IMR-90 (cell line): ENCODE results near the gene TBC1D16. TPM values are rescaled to one million over a fixed set of nuclear protein-coding genes. Genes with fewer than 3 reads are reported as not detected.

ENCODE experiments used
- ATAC-seq: fragments of 200-7000 bp; cut with Tn5 transposase; 2 replicates; pipeline ENCODE4 v1.9.1; 2020; ENCODE audit warnings: low read depth, mild to moderate bottlenecking, moderate library complexity
- BruUV-seq: library from RNA; stranded (reverse); fragments of 400-500 nt; replicated peaks from 2 replicates; lab custom pipeline; 2021; lab: Mats Ljungman, UMichigan
- CTCF ChIA-PET: fragments of 300-600 bp; formaldehyde crosslinking; extraction: SDS; loops from one replicate; lab custom pipeline; 2021; ENCODE audit warnings: antibody characterized with exemption; lab: Yijun Ruan, JAX
- POLR2A ChIA-PET: fragments of 300-600 bp; sonication (Branson Sonifier 250); formaldehyde crosslinking; loops from one replicate; lab custom pipeline; 2022; ENCODE audit warnings: antibody characterized with exemption; ENCODE audit not compliant: unreplicated experiment; lab: Charles Lee
- DNase-seq: peaks from one replicate; pipeline ENCODE4 v3.0.0; 2013
- H2AFZ ChIP-seq: replicated peaks from 2 replicates; pipeline ENCODE3; 2013; ENCODE audit warnings: low read length, mild to moderate bottlenecking; ENCODE audit not compliant: poor library complexity
- H2AK5ac ChIP-seq: 2 replicates; pipeline ENCODE4 v1.6.1; 2013; ENCODE audit warnings: low read depth, low read length, inconsistent platforms
- H2AK9ac ChIP-seq: replicated peaks from 2 replicates; pipeline ENCODE3; 2013; ENCODE audit warnings: mild to moderate bottlenecking, low read depth, low read length, moderate library complexity; ENCODE audit not compliant: poor library complexity
- H2BK120ac ChIP-seq: 2 replicates; pipeline ENCODE4 v1.6.1; 2013; ENCODE audit warnings: low read depth, low read length, inconsistent platforms
- H2BK15ac ChIP-seq: 3 replicates; pipeline ENCODE4 v1.6.1; 2013; ENCODE audit warnings: low read depth, low read length, inconsistent platforms
- H2BK20ac ChIP-seq: 2 replicates; pipeline ENCODE4 v1.6.1; 2013; ENCODE audit warnings: low read depth, mild to moderate bottlenecking, inconsistent platforms, low read length, moderate library complexity
- H2BK5ac ChIP-seq: 2 replicates; pipeline ENCODE4 v1.6.1; 2013; ENCODE audit warnings: mild to moderate bottlenecking, low read depth, low read length, inconsistent platforms; ENCODE audit not compliant: poor library complexity, severe bottlenecking
- H3K14ac ChIP-seq: replicated peaks from 2 replicates; pipeline ENCODE4 v1.6.1; 2013; ENCODE audit warnings: low read depth, low read length, inconsistent platforms
- H3K18ac ChIP-seq: 2 replicates; pipeline ENCODE4 v1.6.1; 2013; ENCODE audit warnings: low read depth, low read length, control low read depth
- H3K23ac ChIP-seq: 2 replicates; pipeline ENCODE4 v1.6.1; 2013; ENCODE audit warnings: low read depth, low read length, inconsistent platforms
- H3K27ac ChIP-seq: 2 replicates; pipeline ENCODE4 v1.5.1; 2013; ENCODE audit warnings: mild to moderate bottlenecking, control low read depth, low read length; ENCODE audit not compliant: insufficient read depth
- H3K27me3 ChIP-seq: 2 replicates; pipeline ENCODE4 v1.6.1; 2013; ENCODE audit warnings: low read length; ENCODE audit not compliant: control insufficient read depth, insufficient read depth
- H3K36me3 ChIP-seq: 2 replicates; pipeline ENCODE4 v1.6.1; 2013; ENCODE audit warnings: low read length, mixed read lengths; ENCODE audit not compliant: control insufficient read depth, insufficient read depth
- H3K4ac ChIP-seq: 2 replicates; pipeline ENCODE4 v1.6.1; 2013; ENCODE audit warnings: low read depth, low read length, inconsistent platforms
- H3K4me1 ChIP-seq: 2 replicates; pipeline ENCODE4 v1.6.1; 2013; ENCODE audit warnings: low read length, mixed read lengths; ENCODE audit not compliant: control insufficient read depth, insufficient read depth
- H3K4me2 ChIP-seq: 2 replicates; pipeline ENCODE4 v1.6.1; 2013; ENCODE audit warnings: low read depth, mild to moderate bottlenecking, control low read depth, low read length, moderate library complexity
- H3K4me3 ChIP-seq: 2 replicates; pipeline ENCODE4 v1.5.1; 2013; ENCODE audit warnings: low read depth, mild to moderate bottlenecking, control low read depth, low read length, moderate library complexity; ENCODE audit not compliant: insufficient read depth
- H3K56ac ChIP-seq: 2 replicates; pipeline ENCODE4 v1.6.1; 2013; ENCODE audit warnings: low read length, inconsistent platforms; ENCODE audit not compliant: insufficient read depth; ENCODE audit errors: extremely low read depth
- H3K79me1 ChIP-seq, 2 experiments: 2 replicates each; pipeline ENCODE4 v1.6.1; 2013; ENCODE audit warnings: low read length in 2 of 2, inconsistent platforms in 1 of 2, low read depth in 1 of 2
- H3K9ac ChIP-seq: 2 replicates; pipeline ENCODE4 v1.6.1; 2013; ENCODE audit warnings: low read depth, low read length, control low read depth
- H3K9me1 ChIP-seq: 2 replicates; pipeline ENCODE4 v1.6.1; 2013; ENCODE audit warnings: low read length, inconsistent platforms; ENCODE audit not compliant: insufficient read depth
- H3K9me3 ChIP-seq: 2 replicates; pipeline ENCODE4 v1.6.1; 2013; ENCODE audit warnings: low read length; ENCODE audit not compliant: control insufficient read depth, insufficient read depth
- H4K20me1 ChIP-seq: 2 replicates; pipeline ENCODE4 v1.6.1; 2013; ENCODE audit warnings: low read length, inconsistent platforms; ENCODE audit not compliant: insufficient read depth
- H4K5ac ChIP-seq: 2 replicates; pipeline ENCODE4 v1.6.1; 2013; ENCODE audit warnings: mild to moderate bottlenecking, low read depth, low read length, control low read depth
- H4K8ac ChIP-seq, 2 experiments: 2 replicates each; pipeline ENCODE4 v1.6.1; 2013; ENCODE audit warnings: low read depth in 2 of 2, low read length in 2 of 2, control low read depth in 1 of 2, inconsistent platforms in 1 of 2
- H4K91ac ChIP-seq: 2 replicates; pipeline ENCODE4 v1.6.1; 2013; ENCODE audit warnings: low read depth, low read length, inconsistent platforms; ENCODE audit not compliant: insufficient read depth
- CHD1 ChIP-seq: IDR thresholded peaks from 2 replicates; pipeline ENCODE4 v1.6.1; 2012; ENCODE audit warnings: low read depth, low read length, improper control_type of control experiment
- MAFK ChIP-seq: IDR thresholded peaks from 2 replicates; pipeline ENCODE4 v1.6.1; 2012; ENCODE audit warnings: low read depth, low read length, improper control_type of control experiment
- WGBS, 2 experiments: methylation state at CpG; one replicate each; pipeline versions ENCODE4 v1.1.5 to v1.1.7; 2013; ENCODE audit warnings: missing lambda C conversion rate in 2 of 2; ENCODE audit not compliant: insufficient read length in 1 of 2; ENCODE audit errors: extremely low coverage in 2 of 2; 5-methylcytosine and 5-hydroxymethylcytosine counted together
- dilution Hi-C: fragments of 300-500 bp; cut with HindIII; formaldehyde crosslinking; loops from one replicate; pipeline ENCODE4 v1.14.3; 2018; ENCODE audit warnings: low sequenced_read_pairs; ENCODE audit not compliant: unreplicated experiment
- in situ Hi-C: fragments of 300-500 bp; cut with MboI; formaldehyde crosslinking; loops from 3 replicates; pipeline ENCODE4 v1.14.3; 2019; ENCODE audit warnings: low sequenced_read_pairs, inconsistent platforms, mixed read lengths
- intact Hi-C: fragments of 100-400 bp; cut with micrococcal nuclease; formaldehyde crosslinking; loops from 2 replicates; pipeline ENCODE4 v1.10.0; 2022
- polyA plus RNA-seq, 3 experiments: library from polyadenylated mRNA; depleted of rRNA; stranded (reverse); fragments of >200 nt; gene quantifications; 2 replicates each; pipeline ENCODE4 v1.2.3, GENCODE V29; 2012; ENCODE audit warnings: low replicate concordance in 1 of 3
- total RNA-seq: library from RNA; depleted of rRNA; stranded (reverse); fragments of >200 nt; gene quantifications from 2 replicates; pipeline ENCODE4 v1.2.3, GENCODE V29; 2012
- TF ChIP-seq, protein P1 (sequence below): fragments of 150-350 bp; IDR thresholded peaks from 2 replicates; pipeline ENCODE4 v1.6.1; 2016; ENCODE audit warnings: low read depth, mild to moderate bottlenecking, low read length, moderate library complexity, borderline replicate concordance

The TBC1D16 gene
- total and polyA plus RNA-seq, 2 of the 4 experiments (the other 2 are of a cell fraction), result 10.1 to 16.7 TPM

DNA sequence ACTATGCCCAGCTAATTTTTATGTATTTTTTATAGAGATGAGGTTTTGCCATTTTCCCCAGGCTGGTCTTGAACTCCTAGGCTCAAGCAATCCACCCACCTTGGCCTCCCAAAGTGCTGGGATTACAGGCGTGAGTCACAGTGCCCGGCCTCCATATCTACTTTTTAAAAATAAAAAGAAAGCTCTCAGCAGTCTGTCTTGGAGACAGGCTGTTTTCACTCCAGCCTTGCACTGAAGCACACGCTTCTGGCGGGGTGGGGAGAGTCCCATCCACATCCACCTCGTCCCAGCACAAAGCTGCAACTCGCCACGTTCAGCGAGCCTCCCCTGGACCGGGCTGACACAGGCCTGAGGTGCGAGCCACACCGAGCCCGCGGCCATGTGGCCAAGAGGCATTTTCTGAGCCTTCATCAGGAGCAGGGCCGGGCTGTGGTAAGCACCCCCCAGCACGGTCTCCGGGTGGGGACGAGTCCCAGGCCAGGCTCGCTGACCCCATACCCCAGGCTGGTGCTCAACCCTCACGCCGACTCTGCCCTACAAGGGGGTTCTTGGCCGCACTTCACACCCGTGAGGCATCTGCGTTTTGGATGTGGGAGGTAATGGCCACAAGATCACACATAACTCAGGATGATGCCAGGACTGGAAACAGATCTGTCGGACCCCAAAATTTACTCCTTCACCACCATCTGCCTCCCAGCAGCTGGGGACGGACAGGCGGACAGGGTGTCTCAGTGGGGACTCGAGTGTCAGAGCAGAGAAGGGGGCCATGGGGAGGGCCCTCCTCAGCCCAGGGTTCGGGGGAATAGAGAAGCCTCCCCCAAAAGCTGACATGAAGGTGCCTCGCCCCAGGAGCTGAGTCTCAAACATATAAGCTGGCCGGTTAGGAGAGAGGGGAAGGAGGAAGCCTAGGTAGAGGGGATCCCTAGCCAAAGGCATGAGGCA lies 28.6 kb downstream of the TBC1D16 start:
- Histone ChIP-seq H3K9me3 (no peaks in the 10 kb centered on the region), H4K5ac (no peak overlapping the region), H4K20me1 (peaks cover 26% of the 10 kb centered on the region), H2AFZ (no peak overlapping the region), H3K36me3 (peaks cover 10% of the 10 kb centered on the region; the same call in 1 of the 2 replicates), H3K56ac (no peak overlapping the region), H3K23ac (no peak overlapping the region), H2BK5ac (no peak overlapping the region), H4K91ac (no peak overlapping the region), H3K4ac (no peak overlapping the region), H4K8ac (no peak overlapping the region), H2BK120ac (no peak overlapping the region), H3K27ac (no peak overlapping the region), H3K27me3 (no peaks in the 10 kb centered on the region), H2AK5ac (no peak overlapping the region), H2BK15ac (no peak overlapping the region), H3K14ac (no peak overlapping the region), H3K9ac (no peak overlapping the region), H3K4me3 (no peak overlapping the region), H3K4me1 (no peaks in the 10 kb centered on the region; the same call in 1 of the 2 replicates), H2BK20ac (no peak overlapping the region), H2AK9ac (peak overlapping the region; percentile 1), H3K9me1 (no peaks in the 10 kb centered on the region), H3K79me1 (peaks cover 0 to 19% of the 10 kb centered on the region in 2 experiments; a peak in 3 of 4 replicates), H3K4me2 (no peak overlapping the region), H3K18ac (no peak overlapping the region)
- in situ Hi-C loops (no loop called here), dilution Hi-C loops (no loop called here), intact Hi-C loops (loop anchor here (5.0 kb wide), 2 partner anchors 75 to 255 kb away; partner anchors contain the start of gene RNF213)
- ATAC-seq (no peak), DNase-seq (no peak)
- TF ChIP-seq CHD1 (no peak), MAFK (no peak)
- TF ChIP-seq, protein P1, sequence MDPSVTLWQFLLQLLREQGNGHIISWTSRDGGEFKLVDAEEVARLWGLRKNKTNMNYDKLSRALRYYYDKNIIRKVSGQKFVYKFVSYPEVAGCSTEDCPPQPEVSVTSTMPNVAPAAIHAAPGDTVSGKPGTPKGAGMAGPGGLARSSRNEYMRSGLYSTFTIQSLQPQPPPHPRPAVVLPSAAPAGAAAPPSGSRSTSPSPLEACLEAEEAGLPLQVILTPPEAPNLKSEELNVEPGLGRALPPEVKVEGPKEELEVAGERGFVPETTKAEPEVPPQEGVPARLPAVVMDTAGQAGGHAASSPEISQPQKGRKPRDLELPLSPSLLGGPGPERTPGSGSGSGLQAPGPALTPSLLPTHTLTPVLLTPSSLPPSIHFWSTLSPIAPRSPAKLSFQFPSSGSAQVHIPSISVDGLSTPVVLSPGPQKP, result no peak
- CTCF ChIA-PET, result interaction anchor here (0.5 kb wide), 1 partner anchor 9 kb away, joined by 3 read pairs; no protein-coding TSS in a partner anchor
- POLR2A ChIA-PET, result no interaction called here
- BruUV-seq, result no TSS peak
- WGBS, 2 experiments, result 91% methylated on average over 8 of the region's 30 CpGs; no CpG with 5 or more reads in 1 of the 2 experiments
